Smooth muscle cell (in vitro differentiated cells): ENCODE results near the gene MARK3. TPM values are rescaled to one million over a fixed set of nuclear protein-coding genes. Genes with fewer than 3 reads are reported as not detected.

Experiments used
- DNase-seq: peaks from one replicate; lab custom pipeline; 2025; ENCODE audit not compliant: unreplicated experiment; lab: John Stamatoyannopoulos, UW
- H2AFZ ChIP-seq: fragments of 200-600 bp; sonication (generic); 2 replicates; pipeline ENCODE4 v1.6.0; 2016; ENCODE audit warnings: antibody characterized with exemption, low read depth, mild to moderate bottlenecking
- H3F3A ChIP-seq: fragments of 200-600 bp; sonication (generic); 2 replicates; pipeline ENCODE4 v1.6.0; 2017; ENCODE audit warnings: antibody characterized with exemption, low read depth
- H3K27ac ChIP-seq: fragments of 200-600 bp; sonication (generic); 2 replicates; pipeline ENCODE4 v1.5.1; 2016; ENCODE audit warnings: low read depth, mild to moderate bottlenecking
- H3K27me3 ChIP-seq: fragments of 200-600 bp; sonication (generic); 2 replicates; pipeline ENCODE4 v1.6.1; 2016; ENCODE audit warnings: low read depth, mild to moderate bottlenecking
- H3K36me3 ChIP-seq: fragments of 200-600 bp; sonication (generic); 2 replicates; pipeline ENCODE4 v1.5.1; 2016; ENCODE audit warnings: low read depth
- H3K4me1 ChIP-seq: fragments of 200-600 bp; sonication (generic); 2 replicates; pipeline ENCODE4 v1.5.1; 2016; ENCODE audit warnings: low read depth
- H3K4me2 ChIP-seq: fragments of 200-600 bp; sonication (generic); 2 replicates; pipeline ENCODE4 v1.6.0; 2016; ENCODE audit warnings: mild to moderate bottlenecking
- H3K4me3 ChIP-seq: fragments of 200-600 bp; sonication (generic); 2 replicates; pipeline ENCODE4 v1.5.1; 2016; ENCODE audit warnings: mild to moderate bottlenecking
- H3K79me2 ChIP-seq: fragments of 200-600 bp; sonication (generic); 2 replicates; pipeline ENCODE4 v1.6.0; 2016; ENCODE audit warnings: low read depth, mild to moderate bottlenecking
- H3K9ac ChIP-seq: fragments of 200-600 bp; sonication (generic); 2 replicates; pipeline ENCODE4 v1.6.0; 2016; ENCODE audit warnings: low read depth
- H3K9me3 ChIP-seq: fragments of 200-600 bp; sonication (generic); replicated peaks from 2 replicates; pipeline ENCODE4 v1.5.1; 2016; ENCODE audit warnings: low read depth
- H4K20me1 ChIP-seq: fragments of 200-600 bp; sonication (generic); 2 replicates; pipeline ENCODE4 v1.6.0; 2016; ENCODE audit warnings: low read depth
- CTCF ChIP-seq: fragments of 200-600 bp; sonication (generic); IDR thresholded peaks from 2 replicates; pipeline ENCODE4 v1.5.1; 2017; ENCODE audit warnings: borderline replicate concordance, mild to moderate bottlenecking, antibody characterized with exemption; ENCODE audit not compliant: insufficient read depth, poor library complexity, severe bottlenecking
- WGBS: methylation state at CpG from one replicate; pipeline ENCODE4 v1.1.7; 2016; ENCODE audit warnings: low lambda C conversion rate; 5-methylcytosine and 5-hydroxymethylcytosine counted together
- polyA plus RNA-seq: library from polyadenylated mRNA; unstranded; fragments of >200 nt; fragmentation: Nextera tagmentation; extraction: Ambion mirVana; gene quantifications from 2 replicates; pipeline ENCODE4 v1.2.1, GENCODE V29; 2016
- total RNA-seq: library from RNA; depleted of rRNA; stranded (reverse); fragments of >200 nt; gene quantifications from 2 replicates; pipeline ENCODE4 v1.2.3, GENCODE V29; 2014

Gene MARK3
- total and polyA plus RNA-seq, 2 experiments from 2014 or later: 63.2 to 68.4 TPM

- WGBS: 95% methylated on average over 6 of the region's 6 CpGs
- Histone ChIP-seq H3K27me3 (no peaks in the 10 kb centered on the region), H3K4me3 (no peak overlapping the region), H3K36me3 (peaks cover 2% of the 10 kb centered on the region), H3K4me2 (no peak overlapping the region), H3K79me2 (peaks cover 67% of the 10 kb centered on the region), H3K9ac (no peak overlapping the region), H3K27ac (no peak overlapping the region), H3K9me3 (no peaks in the 10 kb centered on the region), H4K20me1 (peaks cover 85% of the 10 kb centered on the region), H2AFZ (no peak overlapping the region), H3F3A (no peaks in the 10 kb centered on the region), H3K4me1 (no peaks in the 10 kb centered on the region)
- TF ChIP-seq CTCF: no peak
- no peak for DNase-seq
Measured at GRCh38 chr14:103453791-103454190, 68.6 kb downstream of the MARK3 start.

GRCh38 chr14:103456167-103456835 lies 71.1 kb downstream of the MARK3 start:
- TF ChIP-seq CTCF: no peak
- DNase-seq: no peak
- 90% methylated on average over 4 of the region's 4 CpGs for WGBS
- Histone ChIP-seq H3K9ac (no peak overlapping the region), H2AFZ (no peak overlapping the region), H4K20me1 (peaks cover 81% of the 10 kb centered on the region), H3K9me3 (no peaks in the 10 kb centered on the region), H3K4me1 (no peaks in the 10 kb centered on the region), H3F3A (no peaks in the 10 kb centered on the region), H3K4me2 (no peak overlapping the region), H3K27me3 (no peaks in the 10 kb centered on the region), H3K36me3 (peaks cover 2% of the 10 kb centered on the region), H3K27ac (no peak overlapping the region), H3K79me2 (peaks cover 53% of the 10 kb centered on the region), H3K4me3 (no peak overlapping the region)

- Histone ChIP-seq H3F3A (peaks cover 2% of the 10 kb centered on the region), H3K36me3 (peaks cover 4% of the 10 kb centered on the region), H3K27ac (no peak overlapping the region), H2AFZ (no peak overlapping the region), H3K9ac (no peak overlapping the region), H3K9me3 (no peaks in the 10 kb centered on the region), H3K4me1 (no peaks in the 10 kb centered on the region), H3K4me3 (no peak overlapping the region), H3K79me2 (peaks cover 23% of the 10 kb centered on the region), H3K27me3 (no peaks in the 10 kb centered on the region), H3K4me2 (no peak overlapping the region), H4K20me1 (peaks cover 55% of the 10 kb centered on the region)
- no peak for TF ChIP-seq CTCF
- WGBS: 100% methylated on average over 1 of the region's 1 CpG
- no peak for DNase-seq
Measured at GRCh38 chr14:103460415-103460814, 75.2 kb downstream of the MARK3 start.

GRCh38 chr14:103463149-103463548 lies 77.9 kb downstream of the MARK3 start:
- peaks cover 39% of the 10 kb centered on the region for H4K20me1 ChIP-seq
- H3K79me2 ChIP-seq: peaks cover 13% of the 10 kb centered on the region
- no peak overlapping the region for H2AFZ ChIP-seq
- no peaks in the 10 kb centered on the region for H3K4me1 ChIP-seq
- H3K9ac ChIP-seq: no peak overlapping the region
- H3K9me3 ChIP-seq: no peaks in the 10 kb centered on the region
- H3K4me3 ChIP-seq: no peak overlapping the region
- TF ChIP-seq CTCF: no peak
- no peak overlapping the region for H3K27ac ChIP-seq
- DNase-seq: no peak
- 75% methylated on average over 4 of the region's 4 CpGs for WGBS
- no peak overlapping the region for H3K4me2 ChIP-seq
- peaks cover 13% of the 10 kb centered on the region for H3K36me3 ChIP-seq
- H3F3A ChIP-seq: peaks cover 3% of the 10 kb centered on the region
- H3K27me3 ChIP-seq: no peaks in the 10 kb centered on the region
